SK-N-MC (cell line): ENCODE results near the gene KLC4.

ENCODE experiments used
- EZH2 ChIP-seq: fragments of 200-600 bp; sonication (generic); IDR thresholded peaks from one replicate; pipeline ENCODE4 v1.6.1; 2017; ENCODE audit warnings: antibody characterized with exemption
- FOXP2 ChIP-seq: optimal IDR thresholded peaks from 2 replicates; pipeline ENCODE3; 2011; ENCODE audit warnings: mild to moderate bottlenecking, moderate library complexity; ENCODE audit not compliant: insufficient read depth; ENCODE audit errors: extremely low read length, control extremely low read depth
- POLR2AphosphoS5 ChIP-seq: IDR thresholded peaks from 2 replicates; pipeline ENCODE4 v1.6.1; 2012; ENCODE audit warnings: mild to moderate bottlenecking, low read depth, low read length, borderline replicate concordance

DNA sequence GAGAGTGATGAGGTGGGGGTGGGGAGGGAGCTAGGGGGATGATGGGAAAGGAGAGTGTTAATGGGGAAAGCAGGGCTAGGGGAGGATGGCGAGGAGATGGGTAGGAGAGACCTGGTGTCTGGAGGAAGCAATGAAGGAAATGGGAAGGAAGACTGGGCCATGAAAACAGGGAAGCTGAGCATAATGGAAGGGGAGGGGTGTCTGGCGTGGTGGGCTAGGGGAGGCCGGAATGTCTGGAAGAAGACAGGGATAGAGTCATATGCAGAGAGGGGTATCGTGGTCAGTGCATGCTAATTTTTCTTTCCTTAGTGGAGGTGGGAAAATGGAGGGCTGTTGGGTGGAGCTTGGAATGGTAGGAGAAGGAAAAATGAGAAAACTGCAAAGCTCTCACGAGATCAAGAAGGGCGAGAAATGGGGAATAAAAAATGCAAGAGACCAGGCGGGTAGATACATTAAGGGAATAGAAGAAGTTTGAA, 45.0 kb upstream of the KLC4 start:
- TF ChIP-seq POLR2AphosphoS5: no peak
- TF ChIP-seq EZH2: no peak
- TF ChIP-seq FOXP2: no peak
